GM23248 (cell line): Measurements from ENCODE around the gene CDK2.

Experiments
- EZH2 ChIP-seq: fragments of 200-600 bp; sonication (generic); IDR thresholded peaks from 2 replicates; pipeline ENCODE4 v1.6.1; 2018; ENCODE audit warnings: antibody characterized with exemption, mild to moderate bottlenecking; ENCODE audit not compliant: insufficient read depth, poor library complexity, severe bottlenecking
- EZH2phosphoT487 ChIP-seq: fragments of 200-600 bp; sonication (generic); IDR thresholded peaks from 2 replicates; pipeline ENCODE4 v1.6.1; 2018; ENCODE audit warnings: antibody characterized with exemption, moderate library complexity, mild to moderate bottlenecking, low read depth; ENCODE audit not compliant: insufficient read depth

DNA sequence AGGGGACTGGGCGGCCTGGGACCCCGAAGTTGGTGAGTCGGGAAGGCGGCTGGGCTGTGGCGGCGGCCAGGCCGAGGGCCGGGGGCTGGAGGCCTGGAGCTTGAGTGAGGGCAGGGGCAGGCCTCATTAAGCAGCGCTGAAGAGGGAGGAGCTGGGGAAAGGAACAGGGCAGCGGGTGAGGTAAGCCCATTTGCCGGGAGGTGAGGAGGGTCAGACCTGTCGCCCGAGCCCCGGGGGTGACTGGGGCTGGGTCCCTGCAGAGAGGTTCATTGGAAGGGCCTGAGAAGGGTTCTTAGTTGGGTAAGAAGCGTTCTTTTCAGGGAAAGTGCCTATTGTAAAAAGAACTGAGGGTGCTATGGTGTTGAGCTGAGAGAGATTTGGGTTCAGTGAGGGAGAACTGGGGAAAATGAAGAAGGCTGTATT is 7.7 kb downstream of the CDK2 start:
- TF ChIP-seq EZH2 (no peak), EZH2phosphoT487 (no peak)
